ENCODE data around the gene CCDC92.

DNA sequence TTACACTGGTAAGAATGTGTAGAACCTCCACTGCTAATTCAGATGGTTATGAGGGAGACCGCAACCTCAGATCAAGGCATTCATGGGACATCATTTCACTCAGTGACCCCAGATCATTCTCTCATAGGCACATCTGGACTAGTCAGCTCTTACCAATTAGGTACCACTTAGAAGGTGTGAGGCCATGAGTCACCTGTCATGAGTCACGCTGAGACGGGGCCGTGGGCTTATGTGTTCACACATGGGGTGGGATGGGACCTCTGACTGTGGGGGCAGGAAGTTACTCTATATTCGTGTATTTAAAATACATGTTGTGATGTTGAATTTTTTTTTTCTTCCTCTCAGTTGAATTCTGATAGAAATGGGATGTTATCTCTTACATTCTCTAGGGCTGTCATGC is 55.9 kb downstream of the CCDC92 start:
- TF ChIP-seq, protein P1, sequence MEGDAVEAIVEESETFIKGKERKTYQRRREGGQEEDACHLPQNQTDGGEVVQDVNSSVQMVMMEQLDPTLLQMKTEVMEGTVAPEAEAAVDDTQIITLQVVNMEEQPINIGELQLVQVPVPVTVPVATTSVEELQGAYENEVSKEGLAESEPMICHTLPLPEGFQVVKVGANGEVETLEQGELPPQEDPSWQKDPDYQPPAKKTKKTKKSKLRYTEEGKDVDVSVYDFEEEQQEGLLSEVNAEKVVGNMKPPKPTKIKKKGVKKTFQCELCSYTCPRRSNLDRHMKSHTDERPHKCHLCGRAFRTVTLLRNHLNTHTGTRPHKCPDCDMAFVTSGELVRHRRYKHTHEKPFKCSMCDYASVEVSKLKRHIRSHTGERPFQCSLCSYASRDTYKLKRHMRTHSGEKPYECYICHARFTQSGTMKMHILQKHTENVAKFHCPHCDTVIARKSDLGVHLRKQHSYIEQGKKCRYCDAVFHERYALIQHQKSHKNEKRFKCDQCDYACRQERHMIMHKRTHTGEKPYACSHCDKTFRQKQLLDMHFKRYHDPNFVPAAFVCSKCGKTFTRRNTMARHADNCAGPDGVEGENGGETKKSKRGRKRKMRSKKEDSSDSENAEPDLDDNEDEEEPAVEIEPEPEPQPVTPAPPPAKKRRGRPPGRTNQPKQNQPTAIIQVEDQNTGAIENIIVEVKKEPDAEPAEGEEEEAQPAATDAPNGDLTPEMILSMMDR (IDR thresholded peaks at IDR 0.05) = no peak
- no peak for TF ChIP-seq EZH2 (IDR thresholded peaks at IDR 0.05; ENCODE audit: borderline replicate concordance, insufficient read depth, low read depth, low read length, poor library complexity, severe bottlenecking)
